ENCODE results near the gene DBT. TPM values are rescaled to one million over a fixed set of nuclear protein-coding genes. Genes with fewer than 3 reads are reported as not detected.

Gene DBT
- total and polyA plus RNA-seq, 10 of the 15 experiments (the other 5 are each of a cell fraction or from before 2014, with no cell fraction given) = 2.1 to 15.9 (median 6.9) TPM

- TF ChIP-seq CREB1 (IDR thresholded peaks at IDR 0.05; ENCODE audit: low read depth) = no peak
- no peak for TF ChIP-seq ZNF622 (IDR thresholded peaks at IDR 0.05)
- no peak for TF ChIP-seq ASH2L (IDR thresholded peaks at IDR 0.05; ENCODE audit: borderline replicate concordance, low read depth)
- TF ChIP-seq NKRF (conservative IDR thresholded peaks at IDR 0.05) = no peak
Observed at GRCh38 chr1:100164216-100164615, 85.4 kb downstream of the DBT start (continued).

GRCh38 chr1:100162881-100163280 is 86.8 kb downstream of the DBT start:
- no peak overlapping the region for H3K4me3 ChIP-seq
- ChIA-PET POLR2A (interaction anchor here (0.6 kb wide), 3 partner anchors 104 to 486 kb away, joined by 3 read pairs; no protein-coding TSS in a partner anchor), SMC1A (ENCODE audit: uncharacterized antibody, unreplicated experiment) (interaction anchor here (0.7 to 1.9 kb wide), 3 partner anchors 9 to 218 kb away, joined by 3 to 7 read pairs (median 3); no protein-coding TSS in a partner anchor), RAD21 (ENCODE audit: unreplicated experiment) (interaction anchor here (0.6 to 0.9 kb wide), 2 partner anchors 195 to 297 kb away, joined by 3 read pairs; no protein-coding TSS in a partner anchor), CTCF (interaction anchor here (1.1 kb wide), 1 partner anchor 12 kb away, joined by 3 read pairs; no protein-coding TSS in a partner anchor)
- BruUV-seq (replicated peaks) = no TSS peak
- no peak overlapping the region for H3K4me2 ChIP-seq (ENCODE audit: control insufficient read depth, insufficient read depth)
- H3K27ac ChIP-seq (ENCODE audit: control insufficient read depth, insufficient read depth) = no peak overlapping the region
- H3K79me2 ChIP-seq (ENCODE audit: control insufficient read depth, insufficient read depth, low read length) = no peaks in the 10 kb centered on the region
- no peaks in the 10 kb centered on the region for H3K9me3 ChIP-seq (replicated peaks; ENCODE audit: control insufficient read depth, insufficient read depth, low read length)
- no peak overlapping the region for H3K9ac ChIP-seq (ENCODE audit: control insufficient read depth, insufficient read depth, low read length)
- in situ Hi-C loops (cut with MboI) = no loop called here
- DNase-seq (ENCODE audit: low read depth, low spot score) (no peak), ATAC-seq (no peak), FAIRE-seq (no peak)
- no peaks in the 10 kb centered on the region for H3K27me3 ChIP-seq (replicated peaks in 1 of 2; ENCODE audit: control insufficient read depth in 2 of 2, insufficient read depth in 2 of 2, low read length in 1 of 2)
- TF ChIP-seq EGR1 (IDR thresholded peaks at IDR 0.05; ENCODE audit: borderline replicate concordance in 1 of 2, low read depth in 2 of 2, low read length in 2 of 2) = no peak
- no peak for TF ChIP-seq CBX5 (IDR thresholded peaks at IDR 0.05; ENCODE audit: low read depth)
- intact Hi-C loops (cut with micrococcal nuclease; ENCODE audit: unreplicated experiment) = no loop called here
- no peaks in the 10 kb centered on the region for H3K36me3 ChIP-seq (ENCODE audit: control insufficient read depth in 2 of 2, insufficient read depth in 2 of 2, low read length in 1 of 2)
- H3K4me1 ChIP-seq (ENCODE audit: control insufficient read depth, insufficient read depth, low read length) = no peaks in the 10 kb centered on the region
- H4K20me1 ChIP-seq (ENCODE audit: control insufficient read depth, insufficient read depth) = no peaks in the 10 kb centered on the region
- no peak overlapping the region for H2AFZ ChIP-seq (ENCODE audit: control insufficient read depth, low read depth, low read length)
